ENCODE measurements around the gene RNPEPL1. TPM values are rescaled to one million over a fixed set of nuclear protein-coding genes. Genes with fewer than 3 reads are reported as not detected.
"Not testable (repeated sequence)": the region's sequence is repeated elsewhere in the genome, so short reads cannot be mapped to it uniquely, and the experiment has no call there.

Gene RNPEPL1
- total RNA-seq, 4 donors from 2014 or later, result 57.3 to 135 (median 70.2) TPM

DNA sequence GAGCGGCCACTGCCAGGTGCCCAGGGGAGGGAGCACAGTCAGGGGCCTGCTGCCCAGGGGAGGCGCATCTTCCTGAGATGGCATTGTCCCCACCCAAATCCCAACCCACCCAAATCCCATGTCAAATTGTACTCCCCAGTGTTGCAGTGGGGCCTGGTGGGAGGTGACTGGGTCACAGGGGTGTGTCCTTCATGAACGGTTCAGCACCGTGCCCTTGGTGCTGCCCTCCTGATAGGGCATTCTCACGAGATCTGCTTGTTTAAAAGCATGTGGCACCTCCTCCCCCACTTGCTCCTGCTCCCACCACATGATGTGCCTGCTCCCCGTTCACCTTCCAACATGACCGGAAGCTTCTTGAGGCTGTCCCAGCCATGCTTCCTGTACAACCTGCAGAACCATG, 38.1 kb upstream of the RNPEPL1 start:
- H3K27ac ChIP-seq (replicated peaks in 1 of 4), result no peak overlapping the region
- TF ChIP-seq EP300 (IDR thresholded peaks at IDR 0.05) (no peak), CTCF (IDR thresholded peaks at IDR 0.05) (no peak), POLR2A (IDR thresholded peaks at IDR 0.05; ENCODE audit: low read depth) (no peak), POLR2AphosphoS5 (IDR thresholded peaks at IDR 0.05) (no peak)
- no peaks in the 10 kb centered on the region for H3K4me1 ChIP-seq
- peaks cover 0 to 22% (median 13%) of the 10 kb centered on the region in 4 donors for H3K9me3 ChIP-seq
- H3K36me3 ChIP-seq, result peaks cover 0 to 49% (median 21%) of the 10 kb centered on the region in 4 donors
- intact Hi-C loops (cut with DNase I), result no loop called here
- no peak for DNase-seq (ENCODE audit: extremely low spot score)
- 96% methylated on average over 7 of the region's 7 CpGs for WGBS
- H3K27me3 ChIP-seq, result no peaks in the 10 kb centered on the region
- H3K4me3 ChIP-seq, result no peak overlapping the region

DNA sequence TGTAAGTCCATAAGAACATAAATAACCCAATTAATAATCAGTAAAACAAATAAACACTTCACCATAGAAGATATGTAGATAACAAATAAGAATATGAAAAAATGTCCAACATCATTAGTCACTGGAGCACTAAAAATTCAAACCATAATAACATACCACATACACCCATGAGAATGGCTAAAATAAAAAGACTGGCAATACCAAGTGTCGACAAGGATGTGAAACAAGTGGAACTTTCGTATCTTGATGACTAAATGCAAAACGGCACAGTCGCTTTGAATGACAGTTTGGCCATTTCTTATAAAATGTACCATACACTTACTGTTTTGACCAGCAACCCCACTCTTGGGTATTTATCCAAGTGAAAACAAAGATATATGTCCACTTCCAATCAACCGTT, 37.2 kb upstream of the RNPEPL1 start:
- intact Hi-C loops (cut with DNase I), result no loop called here
- H3K27me3 ChIP-seq, result no peaks in the 10 kb centered on the region
- H3K9me3 ChIP-seq, result peaks cover 0 to 22% (median 13%) of the 10 kb centered on the region in 4 donors
- TF ChIP-seq POLR2AphosphoS5 (IDR thresholded peaks at IDR 0.05), result no peak
- TF ChIP-seq POLR2A (IDR thresholded peaks at IDR 0.05; ENCODE audit: low read depth), result no peak
- TF ChIP-seq CTCF (IDR thresholded peaks at IDR 0.05), result no peak
- no peak for TF ChIP-seq EP300 (IDR thresholded peaks at IDR 0.05)
- no peak overlapping the region for H3K27ac ChIP-seq (replicated peaks in 1 of 4)
- DNase-seq (ENCODE audit: extremely low spot score), result no peak
- H3K4me1 ChIP-seq, result no peaks in the 10 kb centered on the region
- peaks cover 0 to 40% (median 19%) of the 10 kb centered on the region in 4 donors for H3K36me3 ChIP-seq
- no peak overlapping the region for H3K4me3 ChIP-seq
- WGBS, result 96% methylated on average over 5 of the region's 5 CpGs

- H3K4me3 ChIP-seq, result no peak overlapping the region
- WGBS, result 87% methylated on average over 1 of the region's 1 CpG
- TF ChIP-seq CTCF (IDR thresholded peaks at IDR 0.05) (no peak), POLR2AphosphoS5 (IDR thresholded peaks at IDR 0.05) (no peak), EP300 (IDR thresholded peaks at IDR 0.05) (no peak), POLR2A (IDR thresholded peaks at IDR 0.05; ENCODE audit: low read depth) (no peak)
- H3K27ac ChIP-seq (replicated peaks in 1 of 4), result no peak overlapping the region
- intact Hi-C loops (cut with DNase I), result no loop called here
- no peak for DNase-seq (ENCODE audit: extremely low spot score)
- no peaks in the 10 kb centered on the region for H3K27me3 ChIP-seq
- H3K4me1 ChIP-seq, result no peaks in the 10 kb centered on the region
- peaks cover 0 to 22% (median 13%) of the 10 kb centered on the region in 4 donors for H3K9me3 ChIP-seq
- H3K36me3 ChIP-seq, result peaks cover 0 to 37% (median 19%) of the 10 kb centered on the region in 4 donors
Observed at GRCh38 chr2:240532031-240532775, 36.1 kb upstream of the RNPEPL1 start.

- 94% methylated on average over 21 of the region's 43 CpGs for WGBS
- Histone ChIP-seq H3K9me3 (no peaks in the 10 kb centered on the region), H3K27me3 (no peaks in the 10 kb centered on the region), H3K4me3 (no peak overlapping the region), H3K36me3 (peaks cover 5 to 51% (median 24%) of the 10 kb centered on the region in 4 donors), H3K27ac (replicated peaks in 1 of 4) (no peak overlapping the region), H3K4me1 (no peaks in the 10 kb centered on the region)
- DNase-seq (ENCODE audit: extremely low spot score), result no peak
- TF ChIP-seq EP300 (IDR thresholded peaks at IDR 0.05), result no peak
- TF ChIP-seq POLR2A (IDR thresholded peaks at IDR 0.05; ENCODE audit: low read depth), result no peak
- TF ChIP-seq CTCF (IDR thresholded peaks at IDR 0.05), result no peak
- TF ChIP-seq POLR2AphosphoS5 (IDR thresholded peaks at IDR 0.05), result no peak
- intact Hi-C loops (cut with DNase I), result no loop called here
Observed at GRCh38 chr2:240538031-240538780, 30.1 kb upstream of the RNPEPL1 start.

DNA sequence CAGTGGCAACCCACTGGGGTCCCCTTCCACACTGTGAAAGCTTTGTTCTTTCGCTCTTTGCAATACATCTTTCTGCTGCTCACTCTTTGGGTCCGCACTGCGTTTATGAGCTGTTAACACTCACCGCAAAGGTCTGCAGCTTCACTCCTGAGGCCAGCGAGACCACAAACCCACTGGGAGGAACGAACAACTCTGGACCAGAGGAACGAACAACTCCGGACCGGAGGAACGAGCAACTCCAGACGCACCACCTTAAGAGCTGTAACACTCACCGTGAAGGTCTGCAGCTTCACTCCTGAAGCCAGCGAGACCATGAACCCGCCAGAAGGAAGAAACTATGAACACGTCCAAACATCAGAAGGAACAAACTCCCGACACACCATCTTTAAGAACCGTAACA, 29.2 kb upstream of the RNPEPL1 start:
- H3K4me3 ChIP-seq; H3K27ac ChIP-seq (replicated peaks in 1 of 4); H3K27me3 ChIP-seq; intact Hi-C loops (cut with DNase I); DNase-seq (ENCODE audit: extremely low spot score); H3K9me3 ChIP-seq; H3K4me1 ChIP-seq: not testable (repeated sequence)
- WGBS, result 96% methylated on average over 17 of the region's 17 CpGs
- peaks cover 5 to 53% (median 24%) of the 10 kb centered on the region in 4 donors for H3K36me3 ChIP-seq
